Liver (tissue), 9 donors: ENCODE data around the gene MGAT5. TPM values are rescaled to one million over a fixed set of nuclear protein-coding genes. Genes with fewer than 3 reads are reported as not detected.

ENCODE experiments used
- DNase-seq: peaks from one replicate; pipeline ENCODE4 v3.0.0-alpha.2; 2017; ENCODE audit warnings: low spot score
- H3K27ac ChIP-seq, 2 donors: one replicate each; pipeline ENCODE4 v1.7.0; 2013; ENCODE audit warnings: inconsistent platforms in 2 of 2, low read length in 2 of 2, control low read depth in 1 of 2, low read depth in 1 of 2, mild to moderate bottlenecking in 1 of 2
- H3K27me3 ChIP-seq, 4 donors: one replicate each; pipeline versions ENCODE4 v1.6.1 to v1.7.0; 2013; ENCODE audit warnings: low read length in 3 of 4, inconsistent platforms in 1 of 4, mild to moderate bottlenecking in 1 of 4, moderate library complexity in 1 of 4; ENCODE audit not compliant: control insufficient read depth in 4 of 4, insufficient read depth in 4 of 4
- H3K36me3 ChIP-seq, 4 donors: one replicate each; pipeline versions ENCODE4 v1.6.1 to v1.7.0; 2013; ENCODE audit warnings: low read length in 3 of 4, mild to moderate bottlenecking in 3 of 4, low read depth in 1 of 4, moderate library complexity in 1 of 4; ENCODE audit not compliant: control insufficient read depth in 4 of 4, insufficient read depth in 3 of 4
- H3K4me1 ChIP-seq, 4 donors: one replicate each; pipeline versions ENCODE4 v1.6.1 to v1.7.0; 2013; ENCODE audit warnings: low read length in 3 of 4, mild to moderate bottlenecking in 3 of 4, moderate library complexity in 1 of 4; ENCODE audit not compliant: control insufficient read depth in 4 of 4, insufficient read depth in 4 of 4
- H3K4me3 ChIP-seq, 3 donors: one replicate each; pipeline versions ENCODE4 v1.6.1 to v1.7.0; 2013; ENCODE audit warnings: low read length in 3 of 3, control low read depth in 1 of 3, low read depth in 1 of 3, mild to moderate bottlenecking in 1 of 3
- H3K9ac ChIP-seq, 2 donors: one replicate each; pipeline ENCODE4 v1.7.0; 2013; ENCODE audit warnings: low read length in 2 of 2, mild to moderate bottlenecking in 2 of 2, moderate library complexity in 2 of 2, control low read depth in 1 of 2, low read depth in 1 of 2
- H3K9me3 ChIP-seq, 4 donors: one replicate each; pipeline versions ENCODE4 v1.6.1 to v1.7.0; 2013; ENCODE audit warnings: low read length in 3 of 4; ENCODE audit not compliant: control insufficient read depth in 4 of 4
- ATF3 ChIP-seq: IDR thresholded peaks from 2 replicates; pipeline ENCODE4 v1.6.1; 2016; ENCODE audit warnings: antibody characterized with exemption
- CTCF ChIP-seq: fragments of 150-350 bp; IDR thresholded peaks from 2 replicates; pipeline ENCODE4 v1.5.1; 2017; ENCODE audit warnings: improper control_type of control experiment, low read depth, low read length; ENCODE audit not compliant: missing input control
- EGR1 ChIP-seq, 2 donors: IDR thresholded peaks; 2 replicates each; pipeline ENCODE4 v1.6.1; 2016 to 2018; ENCODE audit warnings: antibody characterized with exemption in 2 of 2, low read depth in 2 of 2
- FOXA1 ChIP-seq: IDR thresholded peaks from 2 replicates; pipeline ENCODE4 v1.6.1; 2016; ENCODE audit warnings: antibody characterized with exemption
- FOXA2 ChIP-seq: IDR thresholded peaks from 2 replicates; pipeline ENCODE4 v1.6.1; 2016; ENCODE audit warnings: antibody characterized with exemption
- GABPA ChIP-seq, 2 donors: IDR thresholded peaks in 1 of 2; conservative IDR thresholded peaks in 1 of 2; 2 replicates each; pipeline ENCODE4 v1.6.1; 2016; ENCODE audit warnings: antibody characterized with exemption in 2 of 2, mild to moderate bottlenecking in 1 of 2, moderate library complexity in 1 of 2
- HNF4A ChIP-seq, 2 donors: conservative IDR thresholded peaks; 2 replicates each; pipeline ENCODE4 v1.6.1; 2016; ENCODE audit warnings: antibody characterized with exemption in 2 of 2, mild to moderate bottlenecking in 2 of 2
- HNF4G ChIP-seq: IDR thresholded peaks from 2 replicates; pipeline ENCODE4 v1.6.1; 2016; ENCODE audit warnings: antibody characterized with exemption
- JUND ChIP-seq, 2 donors: IDR thresholded peaks; 2 replicates each; pipeline ENCODE4 v1.6.1; 2016; ENCODE audit warnings: antibody characterized with exemption in 2 of 2
- MAX ChIP-seq: IDR thresholded peaks from 2 replicates; pipeline ENCODE4 v1.6.1; 2016; ENCODE audit warnings: antibody characterized with exemption
- NR2F2 ChIP-seq: IDR thresholded peaks from 2 replicates; pipeline ENCODE4 v1.6.1; 2016; ENCODE audit warnings: antibody characterized with exemption
- RAD21 ChIP-seq, 2 donors: IDR thresholded peaks; 2 replicates each; pipeline ENCODE4 v1.6.1; 2016; ENCODE audit warnings: antibody characterized with exemption in 2 of 2, mild to moderate bottlenecking in 2 of 2
- REST ChIP-seq: IDR thresholded peaks from 2 replicates; pipeline ENCODE4 v1.6.1; 2016; ENCODE audit warnings: antibody characterized with exemption, mild to moderate bottlenecking
- RXRA ChIP-seq, 2 donors: IDR thresholded peaks; 2 replicates each; pipeline ENCODE4 v1.6.1; 2017 to 2018; ENCODE audit warnings: antibody characterized with exemption in 2 of 2, mild to moderate bottlenecking in 1 of 2
- SP1 ChIP-seq: IDR thresholded peaks from 2 replicates; pipeline ENCODE4 v1.6.1; 2018; ENCODE audit warnings: antibody characterized with exemption, mild to moderate bottlenecking
- TAF1 ChIP-seq: conservative IDR thresholded peaks from 2 replicates; pipeline ENCODE4 v1.6.1; 2016; ENCODE audit warnings: antibody characterized with exemption, mild to moderate bottlenecking
- YY1 ChIP-seq: IDR thresholded peaks from 2 replicates; pipeline ENCODE4 v1.6.1; 2016; ENCODE audit warnings: antibody characterized with exemption, mild to moderate bottlenecking
- ZBTB33 ChIP-seq: IDR thresholded peaks from 2 replicates; pipeline ENCODE4 v1.6.1; 2016; ENCODE audit warnings: antibody characterized with exemption
- WGBS: extraction: QIAGEN DNeasy Blood & Tissue Kit; methylation state at CpG from one replicate; pipeline ENCODE4 v1.1.7; 2013; 5-methylcytosine and 5-hydroxymethylcytosine counted together
- polyA plus RNA-seq, 2 donors: library from polyadenylated mRNA; stranded (reverse) in 1 of 2; unstranded in 1 of 2; fragments of 200-250 nt in 1 of 2; fragments of >200 nt in 1 of 2; fragmentation: Nextera tagmentation in 1 of 2; extraction: Ambion mirVana in 1 of 2; gene quantifications; one replicate each; pipeline versions ENCODE4 v1.2.1 to v1.2.3, GENCODE V29; 2013 to 2015
- total RNA-seq, 2 donors: library from RNA; depleted of rRNA; stranded (reverse); fragments of >200 nt; gene quantifications; one replicate each; pipeline ENCODE4 v1.2.3, GENCODE V29; 2014
- donor health status: healthy.
- donor health status: healthy.
- donor health status: healthy.
- donor health status: healthy.
- donor health status: healthy.

Gene MGAT5
- total and polyA plus RNA-seq, 4 donors, result 1.8 to 12.7 (median 5.6) TPM

GRCh38 chr2:134315471-134315870 is 61.6 kb downstream of the MGAT5 start (continued):
- TF ChIP-seq CTCF, result no peak

GRCh38 chr2:134319596-134320254 is 65.9 kb downstream of the MGAT5 start:
- Histone ChIP-seq H3K9ac (no peak overlapping the region), H3K9me3 (no peaks in the 10 kb centered on the region), H3K4me3 (no peak overlapping the region), H3K4me1 (no peaks in the 10 kb centered on the region), H3K27me3 (no peaks in the 10 kb centered on the region), H3K36me3 (peaks cover 0 to 2% (median 0%) of the 10 kb centered on the region in 4 donors), H3K27ac (no peak overlapping the region)
- WGBS, result 63% methylated on average over 2 of the region's 2 CpGs
- no peak for DNase-seq
- TF ChIP-seq EGR1 (IDR thresholded peaks at IDR 0.05; ENCODE audit: low read depth in 2 of 2) (no peak), SP1 (no peak), RAD21 (IDR thresholded peaks at IDR 0.05) (no peak), FOXA2 (no peak), YY1 (no peak), HNF4G (no peak), ATF3 (no peak), REST (no peak), TAF1 (no peak), ZBTB33 (no peak), RXRA (IDR thresholded peaks at IDR 0.05) (no peak), NR2F2 (no peak), HNF4A (conservative IDR thresholded peaks at IDR 0.05) (no peak), MAX (no peak), GABPA (IDR thresholded peaks at IDR 0.05 in 1 of 2, conservative IDR thresholded peaks at IDR 0.05 in 1 of 2) (no peak), JUND (IDR thresholded peaks at IDR 0.05) (no peak), CTCF (no peak), FOXA1 (no peak)
